DND-41 (cell line): ENCODE data around the gene TXNIP.

Source experiments
- CTCF ChIP-seq: IDR thresholded peaks from 2 replicates; pipeline ENCODE4 v1.5.1; 2012; ENCODE audit warnings: borderline replicate concordance, low read length, moderate library complexity, mild to moderate bottlenecking; ENCODE audit not compliant: poor library complexity, severe bottlenecking; ENCODE audit errors: extremely low read depth
- EZH2 ChIP-seq: IDR thresholded peaks from 3 replicates; pipeline ENCODE4 v1.6.1; 2012; ENCODE audit warnings: borderline replicate concordance, low read depth, mild to moderate bottlenecking, moderate library complexity, low read length, inconsistent platforms; ENCODE audit not compliant: severe bottlenecking

- no peak for TF ChIP-seq CTCF
- no peak for TF ChIP-seq EZH2
Observed at GRCh38 chr1:145982010-145982723, 14.2 kb downstream of the TXNIP start.
